ENCODE data around the gene TEX36.

- TF ChIP-seq CTCF (conservative IDR thresholded peaks at IDR 0.05 in 1 of 2, IDR thresholded peaks at IDR 0.05 in 1 of 2; ENCODE audit: extremely low read depth in 1 of 2, insufficient read depth in 1 of 2, low read depth in 1 of 2, low read length in 2 of 2) (no peak), EZH2 (IDR thresholded peaks at IDR 0.05; ENCODE audit: borderline replicate concordance, low read length) (no peak)
Measured at GRCh38 chr10:125662584-125662983, 20.4 kb downstream of the TEX36 start.

All from mammary epithelial cell (primary cell).